OCI-LY3 (cell line): ENCODE measurements around the gene ZC2HC1C.

Source experiments
- H2AFZ ChIP-seq: fragments of 200-600, 300-600 bp; shearing (Covaris generic); 2 replicates; pipeline ENCODE4 v1.6.0; 2014; ENCODE audit warnings: antibody characterized with exemption, low read depth, low read length
- H3K27ac ChIP-seq: fragments of 200-600, 300-600 bp; sonication (generic); 2 replicates; pipeline ENCODE4 v1.5.1; 2014; ENCODE audit warnings: mild to moderate bottlenecking, low read length, moderate library complexity, mixed read lengths
- H3K27me3 ChIP-seq: fragments of 200-600, 300-600 bp; sonication (generic); 2 replicates; pipeline ENCODE4 v1.6.1; 2014; ENCODE audit warnings: low read depth, low read length, mixed read lengths
- H3K36me3 ChIP-seq: fragments of 200-600, 300-600 bp; sonication (generic); replicated peaks from 2 replicates; pipeline ENCODE3; 2014; ENCODE audit warnings: low read depth, low read length, mixed read lengths
- H3K4me1 ChIP-seq: fragments of 300-600, 200-600 bp; sonication (generic); 2 replicates; pipeline ENCODE4 v1.6.1; 2014; ENCODE audit warnings: low read length, mixed read lengths
- H3K4me2 ChIP-seq: fragments of 200-600, 300-600 bp; sonication (generic); 2 replicates; pipeline ENCODE4 v1.6.1; 2014; ENCODE audit warnings: low read length, mixed read lengths
- H3K4me3 ChIP-seq: fragments of 300-600, 200-600 bp; sonication (generic); 2 replicates; pipeline ENCODE4 v1.5.1; 2014; ENCODE audit warnings: antibody characterized with exemption, mild to moderate bottlenecking, low read length, moderate library complexity
- H3K79me2 ChIP-seq: fragments of 300-600, 200-600 bp; shearing (Covaris generic); 2 replicates; pipeline ENCODE4 v1.6.1; 2014; ENCODE audit warnings: mild to moderate bottlenecking, low read length, mixed read lengths
- H3K9ac ChIP-seq: fragments of 300-600, 200-600 bp; shearing (Covaris generic); 2 replicates; pipeline ENCODE4 v1.6.0; 2014; ENCODE audit warnings: mild to moderate bottlenecking, low read length, moderate library complexity
- H3K9me3 ChIP-seq: fragments of 200-600, 300-600 bp; shearing (Covaris generic); 2 replicates; pipeline ENCODE4 v1.6.1; 2014; ENCODE audit warnings: low read length, mixed read lengths; ENCODE audit not compliant: insufficient read depth
- H4K20me1 ChIP-seq: fragments of 200-600, 300-600 bp; sonication (generic); 2 replicates; pipeline ENCODE4 v1.6.1; 2016; ENCODE audit warnings: low read length, mixed read lengths; ENCODE audit not compliant: insufficient read depth
- CTCF ChIP-seq: fragments of 200-600, 300-600 bp; sonication (generic); IDR thresholded peaks from 2 replicates; pipeline ENCODE4 v1.5.1; 2014; ENCODE audit warnings: antibody characterized with exemption, low read length, low read depth
- EZH2phosphoT487 ChIP-seq: fragments of 200-600 bp; shearing (Covaris generic); IDR thresholded peaks from 2 replicates; pipeline ENCODE4 v1.6.1; 2018; ENCODE audit warnings: antibody characterized with exemption, mixed run types, low read depth

ZC2HC1C gene

GRCh38 chr14:75119056-75119455 lies 49.6 kb downstream of the ZC2HC1C start:
- H3K27ac ChIP-seq, result no peak overlapping the region
- no peak overlapping the region for H3K4me3 ChIP-seq
- H3K4me2 ChIP-seq, result no peak overlapping the region
- no peaks in the 10 kb centered on the region for H3K79me2 ChIP-seq
- H2AFZ ChIP-seq, result no peak overlapping the region
- no peaks in the 10 kb centered on the region for H4K20me1 ChIP-seq
- H3K27me3 ChIP-seq, result no peaks in the 10 kb centered on the region
- no peak for TF ChIP-seq EZH2phosphoT487
- no peaks in the 10 kb centered on the region for H3K9me3 ChIP-seq
- no peaks in the 10 kb centered on the region for H3K4me1 ChIP-seq
- H3K9ac ChIP-seq, result no peak overlapping the region
- peaks cover 45% of the 10 kb centered on the region for H3K36me3 ChIP-seq

- peaks cover 9% of the 10 kb centered on the region for H3K79me2 ChIP-seq
Measured at GRCh38 chr14:75120541-75121291, 51.3 kb downstream of the ZC2HC1C start.

GRCh38 chr14:75121552-75121951 lies 52.1 kb downstream of the ZC2HC1C start:
- no peak overlapping the region for H3K9ac ChIP-seq
- peaks cover 8% of the 10 kb centered on the region for H3K4me1 ChIP-seq
- H3K79me2 ChIP-seq, result peaks cover 17% of the 10 kb centered on the region
- H4K20me1 ChIP-seq, result no peaks in the 10 kb centered on the region
- H3K9me3 ChIP-seq, result no peaks in the 10 kb centered on the region
- TF ChIP-seq CTCF (no peak), EZH2phosphoT487 (no peak)
- no peak overlapping the region for H2AFZ ChIP-seq
- no peak overlapping the region for H3K4me2 ChIP-seq
- no peaks in the 10 kb centered on the region for H3K27me3 ChIP-seq
- no peak overlapping the region for H3K4me3 ChIP-seq
- H3K27ac ChIP-seq, result no peak overlapping the region
- H3K36me3 ChIP-seq, result peaks cover 39% of the 10 kb centered on the region

More at GRCh38 chr14:75120541-75121291, 51.3 kb downstream of the ZC2HC1C start:
- no peaks in the 10 kb centered on the region for H3K27me3 ChIP-seq
- H3K4me3 ChIP-seq, result no peak overlapping the region
- H3K4me1 ChIP-seq, result peaks cover 5% of the 10 kb centered on the region
- H3K27ac ChIP-seq, result no peak overlapping the region
- no peak overlapping the region for H3K9ac ChIP-seq
- no peaks in the 10 kb centered on the region for H3K9me3 ChIP-seq
- no peaks in the 10 kb centered on the region for H4K20me1 ChIP-seq
- TF ChIP-seq CTCF (no peak), EZH2phosphoT487 (no peak)
- peaks cover 44% of the 10 kb centered on the region for H3K36me3 ChIP-seq
- H2AFZ ChIP-seq, result no peak overlapping the region
- H3K4me2 ChIP-seq, result no peak overlapping the region

GRCh38 chr14:75123991-75124390 lies 54.5 kb downstream of the ZC2HC1C start:
- H3K4me2 ChIP-seq, result no peak overlapping the region
- peaks cover 34% of the 10 kb centered on the region for H3K79me2 ChIP-seq
- H2AFZ ChIP-seq, result no peak overlapping the region
- peaks cover 21% of the 10 kb centered on the region for H3K36me3 ChIP-seq
- peaks cover 15% of the 10 kb centered on the region for H3K4me1 ChIP-seq
- no peak overlapping the region for H3K27ac ChIP-seq
- H4K20me1 ChIP-seq, result no peaks in the 10 kb centered on the region
- no peak for TF ChIP-seq CTCF
- no peak for TF ChIP-seq EZH2phosphoT487
- no peak overlapping the region for H3K4me3 ChIP-seq
- H3K27me3 ChIP-seq, result no peaks in the 10 kb centered on the region
- H3K9me3 ChIP-seq, result no peaks in the 10 kb centered on the region
- no peak overlapping the region for H3K9ac ChIP-seq
